Cerebellar nuclear complex (tissue), 1 donor: ENCODE results near the gene TSPAN15.

ENCODE experiments used
- DNase-seq, 2 experiments: peaks; one replicate each; lab custom pipeline; 2025; lab: John Stamatoyannopoulos, UW

TSPAN15 gene

GRCh38 chr10:69417542-69417941 is 33.7 kb upstream of the TSPAN15 start:
- no peak for DNase-seq

- DNase-seq: no peak
Measured at GRCh38 chr10:69418052-69418752, 33.1 kb upstream of the TSPAN15 start.

- DNase-seq: no peak
Measured at GRCh38 chr10:69419096-69419743, 32.0 kb upstream of the TSPAN15 start.

GRCh38 chr10:69419744-69420126 is 31.5 kb upstream of the TSPAN15 start:
- no peak for DNase-seq

GRCh38 chr10:69421611-69422308 is 29.5 kb upstream of the TSPAN15 start:
- no peak for DNase-seq

- no peak for DNase-seq
Measured at GRCh38 chr10:69422676-69423075, 28.6 kb upstream of the TSPAN15 start.

- DNase-seq: no peak
Measured at GRCh38 chr10:69425041-69425440, 26.2 kb upstream of the TSPAN15 start.

- no peak for DNase-seq
Measured at GRCh38 chr10:69425511-69426298, 25.6 kb upstream of the TSPAN15 start.

GRCh38 chr10:69426376-69426727 is 24.9 kb upstream of the TSPAN15 start:
- DNase-seq: no peak

GRCh38 chr10:69428165-69428564 is 23.1 kb upstream of the TSPAN15 start:
- DNase-seq: no peak

- no peak for DNase-seq
Measured at GRCh38 chr10:69434169-69434568, 17.1 kb upstream of the TSPAN15 start.

GRCh38 chr10:69434926-69435325 is 16.3 kb upstream of the TSPAN15 start:
- no peak for DNase-seq

- DNase-seq: no peak
Measured at GRCh38 chr10:69435966-69436520, 15.2 kb upstream of the TSPAN15 start.

GRCh38 chr10:69437321-69438259 is 13.7 kb upstream of the TSPAN15 start:
- DNase-seq: no peak

GRCh38 chr10:69438536-69439349 is 12.5 kb upstream of the TSPAN15 start:
- DNase-seq: no peak

GRCh38 chr10:69439350-69439739 is 11.9 kb upstream of the TSPAN15 start:
- peak; percentile 42 to 83 for DNase-seq

- DNase-seq: no peak
Measured at GRCh38 chr10:69439813-69440506, 11.3 kb upstream of the TSPAN15 start.

GRCh38 chr10:69443354-69443753 is 7.9 kb upstream of the TSPAN15 start:
- DNase-seq: no peak

- DNase-seq: no peak
Measured at GRCh38 chr10:69445041-69445440, 6.2 kb upstream of the TSPAN15 start.

- DNase-seq: no peak
Measured at GRCh38 chr10:69446229-69446628, 5.0 kb upstream of the TSPAN15 start.
